Upper lobe of right lung (tissue), 1 donor: ENCODE data around the gene IL20. TPM values are rescaled to one million over a fixed set of nuclear protein-coding genes. Genes with fewer than 3 reads are reported as not detected.

Experiments
- ATAC-seq: fragments of 200-7000 bp; cut with Tn5 transposase; one replicate; pipeline ENCODE4 v1.9.1; 2020; ENCODE audit warnings: mild to moderate bottlenecking, moderate library complexity
- DNase-seq: peaks from one replicate; pipeline ENCODE4 v3.0.0-alpha.2; 2020
- H3K27ac ChIP-seq: fragments of 200-600 bp; one replicate; pipeline ENCODE4 v1.8.0; 2022
- H3K27me3 ChIP-seq: fragments of 200-600 bp; one replicate; pipeline ENCODE4 v1.8.0; 2022; ENCODE audit warnings: mild to moderate bottlenecking
- H3K36me3 ChIP-seq: fragments of 200-600 bp; one replicate; pipeline ENCODE4 v1.8.0; 2022
- H3K4me1 ChIP-seq: fragments of 200-600 bp; one replicate; pipeline ENCODE4 v1.8.0; 2022
- H3K4me3 ChIP-seq: fragments of 200-600 bp; one replicate; pipeline ENCODE4 v1.8.0; 2022; ENCODE audit warnings: mild to moderate bottlenecking
- H3K9me3 ChIP-seq: fragments of 200-600 bp; one replicate; pipeline ENCODE4 v1.8.0; 2022
- intact Hi-C: fragments of 100-400 bp; cut with DNase I; formaldehyde crosslinking; loops from one replicate; pipeline ENCODE4 v1.11.0; 2022
- total RNA-seq: library from RNA; stranded (reverse); fragmentation: NEBNext Ultra II Directional; extraction: Animal tissue kit (Norgen Biotek cat#: 25700); gene quantifications from one replicate; pipeline ENCODE4 v1.2.1, GENCODE V29; 2021
- TF ChIP-seq, protein P1 (sequence below): fragments of 200-600 bp; IDR thresholded peaks from one replicate; pipeline ENCODE4 v1.8.0; 2022; ENCODE audit warnings: antibody characterized with exemption
- donor health status: DM: no; HTN: yes; CAD: no; lungs with severe emphysema.

The IL20 gene
- total RNA-seq, 1 donor from 2014 or later: not detected

DNA sequence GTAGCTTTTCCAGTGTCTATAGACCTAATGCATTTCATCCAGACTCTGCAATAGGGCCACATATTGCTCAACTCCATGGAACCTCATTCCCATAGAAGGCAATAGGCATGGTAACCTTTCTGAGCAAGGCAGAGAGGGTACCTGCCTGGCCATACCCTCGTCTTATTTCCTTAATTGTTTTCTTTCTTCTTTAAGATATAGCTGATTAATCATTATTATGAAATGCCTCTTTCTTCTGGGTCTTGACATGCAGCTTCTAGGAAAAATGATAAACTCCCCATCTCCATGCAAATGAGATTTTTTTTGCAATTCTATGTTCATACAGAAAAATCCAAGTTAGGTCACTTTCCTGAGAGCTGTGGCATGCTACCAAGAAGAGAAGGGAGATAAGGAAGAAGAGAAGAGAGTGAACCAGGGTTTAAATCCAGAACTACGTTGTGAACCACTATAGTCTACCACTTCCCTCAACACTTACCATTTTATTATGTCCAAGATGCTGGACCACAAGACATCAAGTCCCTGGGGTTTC, 33.0 kb upstream of the IL20 start:
- no peak for ATAC-seq

DNA sequence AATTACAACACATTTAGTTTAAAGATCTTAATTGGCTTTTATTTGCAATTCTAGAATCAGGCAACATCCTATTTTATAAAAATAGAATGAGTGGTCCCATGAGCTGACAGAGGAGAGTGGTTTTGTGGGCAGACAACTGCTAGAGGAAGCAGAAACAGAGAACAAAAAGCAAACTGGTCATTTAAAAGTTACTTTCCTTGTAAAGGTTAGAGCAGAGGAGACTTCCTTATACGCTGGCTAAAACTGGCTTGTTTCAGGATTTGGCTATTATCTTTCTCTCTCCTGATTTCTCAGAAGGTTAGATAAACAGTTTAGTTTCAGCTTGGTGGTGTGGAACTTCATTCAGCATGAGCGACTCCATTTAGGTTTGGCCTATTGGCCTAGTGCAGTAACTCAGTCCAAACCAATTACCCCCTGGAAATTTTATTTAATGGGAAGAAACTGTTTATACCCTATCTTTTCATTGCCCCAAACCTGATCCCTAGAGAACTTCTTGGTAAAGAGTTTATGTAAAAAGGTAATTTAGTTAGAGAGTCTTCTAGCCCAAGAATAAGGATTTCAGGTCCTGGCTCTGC, 32.2 kb upstream of the IL20 start:
- intact Hi-C loops: no loop called here
- Histone ChIP-seq H3K36me3 (no peaks in the 10 kb centered on the region), H3K27me3 (no peaks in the 10 kb centered on the region), H3K27ac (no peak overlapping the region), H3K9me3 (no peaks in the 10 kb centered on the region), H3K4me3 (no peak overlapping the region), H3K4me1 (peaks cover 6% of the 10 kb centered on the region)
- TF ChIP-seq, protein P1, sequence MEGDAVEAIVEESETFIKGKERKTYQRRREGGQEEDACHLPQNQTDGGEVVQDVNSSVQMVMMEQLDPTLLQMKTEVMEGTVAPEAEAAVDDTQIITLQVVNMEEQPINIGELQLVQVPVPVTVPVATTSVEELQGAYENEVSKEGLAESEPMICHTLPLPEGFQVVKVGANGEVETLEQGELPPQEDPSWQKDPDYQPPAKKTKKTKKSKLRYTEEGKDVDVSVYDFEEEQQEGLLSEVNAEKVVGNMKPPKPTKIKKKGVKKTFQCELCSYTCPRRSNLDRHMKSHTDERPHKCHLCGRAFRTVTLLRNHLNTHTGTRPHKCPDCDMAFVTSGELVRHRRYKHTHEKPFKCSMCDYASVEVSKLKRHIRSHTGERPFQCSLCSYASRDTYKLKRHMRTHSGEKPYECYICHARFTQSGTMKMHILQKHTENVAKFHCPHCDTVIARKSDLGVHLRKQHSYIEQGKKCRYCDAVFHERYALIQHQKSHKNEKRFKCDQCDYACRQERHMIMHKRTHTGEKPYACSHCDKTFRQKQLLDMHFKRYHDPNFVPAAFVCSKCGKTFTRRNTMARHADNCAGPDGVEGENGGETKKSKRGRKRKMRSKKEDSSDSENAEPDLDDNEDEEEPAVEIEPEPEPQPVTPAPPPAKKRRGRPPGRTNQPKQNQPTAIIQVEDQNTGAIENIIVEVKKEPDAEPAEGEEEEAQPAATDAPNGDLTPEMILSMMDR: no peak
- DNase-seq (no peak), ATAC-seq (peak; percentile 59)

More for the DNA sequence above, 33.0 kb upstream of the IL20 start:
- H3K27ac ChIP-seq: no peak overlapping the region
- intact Hi-C loops: no loop called here
- peaks cover 6% of the 10 kb centered on the region for H3K4me1 ChIP-seq
- H3K9me3 ChIP-seq: no peaks in the 10 kb centered on the region
- no peaks in the 10 kb centered on the region for H3K36me3 ChIP-seq
- TF ChIP-seq, protein P1: no peak
- no peak overlapping the region for H3K4me3 ChIP-seq
- DNase-seq: no peak
- no peaks in the 10 kb centered on the region for H3K27me3 ChIP-seq

DNA sequence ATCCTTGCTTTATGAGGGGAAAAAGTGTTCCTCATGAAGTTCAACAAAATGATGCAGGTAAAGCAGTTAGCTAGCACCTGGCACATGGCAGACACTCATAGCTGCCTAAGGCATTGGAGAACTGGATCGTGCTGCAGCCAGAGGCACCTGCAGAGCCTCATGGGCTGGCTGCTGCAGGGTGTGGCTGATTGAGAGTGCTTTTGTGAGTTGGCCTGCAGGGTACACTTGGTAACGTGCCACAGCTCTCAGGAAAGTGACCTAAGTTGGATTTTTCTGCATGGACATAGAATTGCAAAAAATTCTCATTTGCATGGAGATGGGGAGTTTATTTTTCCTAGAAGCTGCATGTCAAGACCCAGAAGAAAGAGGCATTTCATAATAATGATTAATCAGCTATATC, 31.6 kb upstream of the IL20 start:
- H3K27ac ChIP-seq: no peak overlapping the region
- TF ChIP-seq, protein P1: no peak
- ATAC-seq: peak; percentile 69
- DNase-seq: no peak
- H3K4me3 ChIP-seq: no peak overlapping the region
- no peaks in the 10 kb centered on the region for H3K27me3 ChIP-seq
- H3K9me3 ChIP-seq: no peaks in the 10 kb centered on the region
- peaks cover 6% of the 10 kb centered on the region for H3K4me1 ChIP-seq
- intact Hi-C loops: no loop called here
- H3K36me3 ChIP-seq: no peaks in the 10 kb centered on the region

GRCh38 chr1:206834217-206834616, 31.2 kb upstream of the IL20 start:
- intact Hi-C loops: no loop called here
- ATAC-seq (no peak), DNase-seq (no peak)
- no peaks in the 10 kb centered on the region for H3K36me3 ChIP-seq
- no peak overlapping the region for H3K27ac ChIP-seq
- TF ChIP-seq, protein P1: no peak
- H3K9me3 ChIP-seq: no peaks in the 10 kb centered on the region
- H3K4me3 ChIP-seq: no peak overlapping the region
- peaks cover 6% of the 10 kb centered on the region for H3K4me1 ChIP-seq
- H3K27me3 ChIP-seq: no peaks in the 10 kb centered on the region

GRCh38 chr1:206834711-206835110, 30.7 kb upstream of the IL20 start:
- Histone ChIP-seq H3K4me3 (no peak overlapping the region), H3K27ac (no peak overlapping the region), H3K9me3 (no peaks in the 10 kb centered on the region), H3K36me3 (no peaks in the 10 kb centered on the region), H3K27me3 (no peaks in the 10 kb centered on the region), H3K4me1 (peaks cover 6% of the 10 kb centered on the region)
- TF ChIP-seq, protein P1: no peak
- DNase-seq (no peak), ATAC-seq (peak; percentile 82)
- intact Hi-C loops: no loop called here
